Measurements from ENCODE around the gene CHI3L1. TPM values are rescaled to one million over a fixed set of nuclear protein-coding genes. Genes with fewer than 3 reads are reported as not detected.

The CHI3L1 gene
- total and polyA plus RNA-seq, 2 donors (not counting 1 experiment from before 2014, with no cell fraction given), result 0.15 TPM; not detected in 1

GRCh38 chr1:203145321-203146041 is 41.0 kb downstream of the CHI3L1 start:
- H4K20me1 ChIP-seq (ENCODE audit: control insufficient read depth, insufficient read depth, low read length, poor library complexity, severe bottlenecking), result no peaks in the 10 kb centered on the region
- ATAC-seq (ENCODE audit: low read depth) (no peak), DNase-seq (no peak)
- H3K27ac Mint-ChIP-seq, result no peak overlapping the region
- no peaks in the 10 kb centered on the region for H3K79me2 ChIP-seq (ENCODE audit: control insufficient read depth, insufficient read depth, low read length)
- TF ChIP-seq CTCF (IDR thresholded peaks at IDR 0.05) (no peak), EZH2 (IDR thresholded peaks at IDR 0.05; ENCODE audit: borderline replicate concordance, insufficient read depth, low read depth, low read length, poor library complexity, severe bottlenecking) (no peak)
- POLR2A ChIA-PET, result no interaction called here
- no peak overlapping the region for H3K4me3 Mint-ChIP-seq
- peaks cover 3% of the 10 kb centered on the region for H3K9me3 Mint-ChIP-seq (ENCODE audit: insufficient read depth)
- no peaks in the 10 kb centered on the region for H3K4me1 Mint-ChIP-seq
- H3K27me3 Mint-ChIP-seq, result peaks cover 13% of the 10 kb centered on the region
- H3K27ac ChIP-seq (ENCODE audit: low read length in 2 of 2), result no peak overlapping the region
- H3K4me3 ChIP-seq (ENCODE audit: control extremely low read depth in 1 of 5, extremely low read depth in 1 of 5, insufficient read depth in 1 of 5, low read depth in 2 of 5, low read length in 4 of 5), result no peak overlapping the region
- H3K27me3 ChIP-seq (replicated peaks in 1 of 4; ENCODE audit: control extremely low read depth in 1 of 4, control insufficient read depth in 3 of 4, insufficient read depth in 4 of 4, low read length in 3 of 4), result peaks cover 0 to 5% (median 0%) of the 10 kb centered on the region in 4 experiments
- H3K4me2 ChIP-seq (replicated peaks; ENCODE audit: low read depth, low read length, poor library complexity, severe bottlenecking), result no peak overlapping the region
- no peaks in the 10 kb centered on the region for H3K4me1 ChIP-seq (ENCODE audit: control insufficient read depth in 2 of 2, insufficient read depth in 2 of 2, low read length in 2 of 2)
- 76% methylated on average over 9 of the region's 13 CpGs for WGBS (ENCODE audit: insufficient coverage)
- CTCF ChIA-PET, result no interaction called here
- no peak overlapping the region for H2AFZ ChIP-seq (ENCODE audit: insufficient read depth, low read depth, low read length, poor library complexity, severe bottlenecking)
- H3K9ac ChIP-seq (ENCODE audit: low read length), result no peak overlapping the region
- peaks cover 0 to 10% (median 0%) of the 10 kb centered on the region in 3 donors for H3K9me3 ChIP-seq (ENCODE audit: control extremely low read depth in 1 of 3, control insufficient read depth in 2 of 3, insufficient read depth in 1 of 3, low read length in 2 of 3)
- intact Hi-C loops (cut with micrococcal nuclease), result no loop called here
- no peaks in the 10 kb centered on the region for H3K36me3 ChIP-seq (replicated peaks in 1 of 2; ENCODE audit: control extremely low read depth in 1 of 2, control insufficient read depth in 1 of 2, extremely low read depth in 1 of 2, insufficient read depth in 2 of 2, low read length in 1 of 2)

- no peak overlapping the region for H3K27ac Mint-ChIP-seq
- CTCF ChIA-PET, result no interaction called here
- Histone ChIP-seq H3K9me3 (ENCODE audit: control extremely low read depth in 1 of 3, control insufficient read depth in 2 of 3, insufficient read depth in 1 of 3, low read length in 2 of 3) (peaks cover 0 to 10% (median 0%) of the 10 kb centered on the region in 3 donors), H4K20me1 (ENCODE audit: control insufficient read depth, insufficient read depth, low read length, poor library complexity, severe bottlenecking) (no peaks in the 10 kb centered on the region), H3K4me3 (ENCODE audit: control extremely low read depth in 1 of 5, extremely low read depth in 1 of 5, insufficient read depth in 1 of 5, low read depth in 2 of 5, low read length in 4 of 5) (no peak overlapping the region), H3K27me3 (replicated peaks in 1 of 4; ENCODE audit: control extremely low read depth in 1 of 4, control insufficient read depth in 3 of 4, insufficient read depth in 4 of 4, low read length in 3 of 4) (peaks cover 0 to 5% (median 0%) of the 10 kb centered on the region in 4 experiments), H3K27ac (ENCODE audit: low read length in 2 of 2) (no peak overlapping the region), H3K4me1 (ENCODE audit: control insufficient read depth in 2 of 2, insufficient read depth in 2 of 2, low read length in 2 of 2) (no peaks in the 10 kb centered on the region), H3K36me3 (replicated peaks in 1 of 2; ENCODE audit: control extremely low read depth in 1 of 2, control insufficient read depth in 1 of 2, extremely low read depth in 1 of 2, insufficient read depth in 2 of 2, low read length in 1 of 2) (no peaks in the 10 kb centered on the region), H3K9ac (ENCODE audit: low read length) (no peak overlapping the region), H2AFZ (ENCODE audit: insufficient read depth, low read depth, low read length, poor library complexity, severe bottlenecking) (no peak overlapping the region), H3K4me2 (replicated peaks; ENCODE audit: low read depth, low read length, poor library complexity, severe bottlenecking) (no peak overlapping the region), H3K79me2 (ENCODE audit: control insufficient read depth, insufficient read depth, low read length) (no peaks in the 10 kb centered on the region)
- no peaks in the 10 kb centered on the region for H3K4me1 Mint-ChIP-seq
- H3K9me3 Mint-ChIP-seq (ENCODE audit: insufficient read depth), result peaks cover 3% of the 10 kb centered on the region
- no peak overlapping the region for H3K4me3 Mint-ChIP-seq
- ATAC-seq (ENCODE audit: low read depth), result no peak
- peaks cover 13% of the 10 kb centered on the region for H3K27me3 Mint-ChIP-seq
- intact Hi-C loops (cut with micrococcal nuclease), result no loop called here
- TF ChIP-seq EZH2 (IDR thresholded peaks at IDR 0.05; ENCODE audit: borderline replicate concordance, insufficient read depth, low read depth, low read length, poor library complexity, severe bottlenecking), result no peak
- TF ChIP-seq CTCF (IDR thresholded peaks at IDR 0.05), result no peak
- POLR2A ChIA-PET, result no interaction called here
- WGBS (ENCODE audit: insufficient coverage), result 98% methylated on average over 5 of the region's 6 CpGs
- DNase-seq, result no peak
Observed at GRCh38 chr1:203144661-203145060, 41.8 kb downstream of the CHI3L1 start.

Data from B cell (primary cell).